GM23338 (cell line): ENCODE results near the gene RPUSD3. TPM values are rescaled to one million over a fixed set of nuclear protein-coding genes. Genes with fewer than 3 reads are reported as not detected.

Experiments
- ATAC-seq: fragments of 200-7000 bp; cut with Tn5 transposase; 3 replicates; pipeline ENCODE4 v1.9.1; 2020
- DNase-seq: peaks from one replicate; pipeline ENCODE4 v3.0.0-alpha.2; 2015; ENCODE audit warnings: low spot score
- H2AFZ ChIP-seq: fragments of 200-600 bp; sonication (generic); 2 replicates; pipeline ENCODE4 v1.8.0; 2016; ENCODE audit warnings: antibody characterized with exemption, mild to moderate bottlenecking, moderate library complexity
- H3F3A ChIP-seq: fragments of 200-600 bp; sonication (generic); replicated peaks from 2 replicates; pipeline ENCODE4 v1.8.0; 2017; ENCODE audit warnings: antibody characterized with exemption, mixed run types, low read depth
- H3K27ac ChIP-seq: fragments of 200-600 bp; sonication (generic); 2 replicates; pipeline ENCODE4 v1.6.1; 2016; ENCODE audit warnings: low read depth
- H3K27me3 ChIP-seq: fragments of 200-600 bp; sonication (generic); 2 replicates; pipeline ENCODE4 v1.8.0; 2016; ENCODE audit warnings: mild to moderate bottlenecking, mixed run types, moderate library complexity; ENCODE audit not compliant: insufficient read depth
- H3K36me3 ChIP-seq: fragments of 200-600 bp; sonication (generic); 2 replicates; pipeline ENCODE4 v1.8.0; 2016; ENCODE audit warnings: mild to moderate bottlenecking; ENCODE audit not compliant: insufficient read depth
- H3K4me1 ChIP-seq: fragments of 200-600 bp; sonication (generic); 2 replicates; pipeline ENCODE4 v1.8.0; 2016; ENCODE audit warnings: mild to moderate bottlenecking, moderate library complexity; ENCODE audit not compliant: insufficient read depth
- H3K4me2 ChIP-seq: fragments of 200-600 bp; sonication (generic); 2 replicates; pipeline ENCODE4 v1.7.1; 2017; ENCODE audit warnings: mixed run types
- H3K4me3 ChIP-seq: fragments of 200-600 bp; sonication (generic); 2 replicates; pipeline ENCODE4 v1.6.1; 2016; ENCODE audit warnings: mixed run types
- H3K79me2 ChIP-seq: fragments of 200-600 bp; sonication (generic); replicated peaks from 2 replicates; pipeline ENCODE4 v1.8.0; 2017; ENCODE audit warnings: mild to moderate bottlenecking; ENCODE audit not compliant: insufficient read depth
- H3K9me2 ChIP-seq: fragments of 200-600 bp; sonication (generic); 2 replicates; pipeline ENCODE4 v1.8.0; 2017; ENCODE audit not compliant: insufficient read depth
- H4K20me1 ChIP-seq: fragments of 200-600 bp; sonication (generic); replicated peaks from 2 replicates; pipeline ENCODE4 v1.8.0; 2017; ENCODE audit warnings: mild to moderate bottlenecking; ENCODE audit not compliant: insufficient read depth
- H3K27ac Mint-ChIP-seq: 2 replicates; pipeline ENCODE4 v1.8.0; 2020; ENCODE audit warnings: inconsistent platforms, mild to moderate bottlenecking, moderate library complexity, mixed read lengths
- H3K27me3 Mint-ChIP-seq: 3 replicates; pipeline ENCODE4 v1.8.0; 2022; ENCODE audit warnings: low read depth, mild to moderate bottlenecking, moderate library complexity, mixed read lengths, inconsistent platforms; ENCODE audit not compliant: insufficient read depth, poor library complexity
- H3K36me3 Mint-ChIP-seq: 3 replicates; pipeline ENCODE4 v1.8.0; 2021; ENCODE audit warnings: low read depth, mild to moderate bottlenecking, inconsistent platforms, moderate library complexity, mixed read lengths
- H3K4me1 Mint-ChIP-seq: 3 replicates; pipeline ENCODE4 v1.8.0; 2020; ENCODE audit warnings: mild to moderate bottlenecking, inconsistent platforms, mixed read lengths
- H3K4me3 Mint-ChIP-seq: 3 replicates; pipeline ENCODE4 v1.8.0; 2021; ENCODE audit warnings: moderate library complexity, mild to moderate bottlenecking, inconsistent platforms, mixed read lengths
- H3K9me3 Mint-ChIP-seq: 3 replicates; pipeline ENCODE4 v1.8.0; 2020; ENCODE audit warnings: moderate library complexity, mild to moderate bottlenecking, inconsistent platforms, mixed read lengths
- CTCF ChIP-seq, 2 experiments: fragments of 200-600 bp in 1 of 2; sonication (generic) in 1 of 2; conservative IDR thresholded peaks; 2 replicates each; pipeline versions ENCODE4 v1.5.1 to v1.6.1; 2016 to 2017; ENCODE audit warnings: antibody characterized with exemption in 2 of 2, low read depth in 2 of 2, mild to moderate bottlenecking in 2 of 2, moderate library complexity in 1 of 2
- ETS1 ChIP-seq: IDR thresholded peaks from 2 replicates; pipeline ENCODE4 v1.6.1; 2016; ENCODE audit warnings: antibody characterized with exemption
- EZH2 ChIP-seq: fragments of 200-600 bp; sonication (generic); IDR thresholded peaks from one replicate; pipeline ENCODE4 v1.8.0; 2017; ENCODE audit warnings: antibody characterized with exemption, mild to moderate bottlenecking, low read depth; ENCODE audit not compliant: unreplicated experiment
- JUNB ChIP-seq: IDR thresholded peaks from one replicate; pipeline ENCODE4 v1.6.1; 2016; ENCODE audit warnings: antibody characterized with exemption; ENCODE audit not compliant: unreplicated experiment
- REST ChIP-seq: IDR thresholded peaks from one replicate; pipeline ENCODE4 v1.6.1; 2018; ENCODE audit warnings: antibody characterized with exemption; ENCODE audit not compliant: unreplicated experiment
- STAT1 ChIP-seq: IDR thresholded peaks from one replicate; pipeline ENCODE4 v1.6.1; 2016; ENCODE audit warnings: antibody characterized with exemption; ENCODE audit not compliant: unreplicated experiment
- ZNF331 ChIP-seq: fragments of 250-450 bp; sonication (Bioruptor Pico); IDR thresholded peaks from 2 replicates; pipeline ENCODE4 v1.5.0; 2020; ENCODE audit warnings: low read depth, mild to moderate bottlenecking, moderate library complexity
- ZNF462 ChIP-seq: fragments of 250-450 bp; sonication (Bioruptor Pico); IDR thresholded peaks from 2 replicates; pipeline ENCODE4 v1.5.0; 2020; ENCODE audit warnings: mild to moderate bottlenecking, moderate library complexity
- polyA plus RNA-seq: library from polyadenylated mRNA; unstranded; fragments of >200 nt; fragmentation: Nextera tagmentation; extraction: Ambion mirVana; gene quantifications from 2 replicates; pipeline ENCODE4 v1.2.1, GENCODE V29; 2016
- total RNA-seq: library from RNA; depleted of rRNA; stranded (reverse); fragments of >200 nt; shearing (Covaris generic); gene quantifications from 2 replicates; pipeline ENCODE4 v1.2.3, GENCODE V29; 2014

RPUSD3 gene
- total and polyA plus RNA-seq, 2 experiments from 2014 or later: 64.3 to 73.4 TPM

- TF ChIP-seq STAT1: no peak
- TF ChIP-seq JUNB: no peak
- TF ChIP-seq REST: no peak
- no peak for TF ChIP-seq ETS1
- no peak for TF ChIP-seq EZH2
- no peak for TF ChIP-seq CTCF (conservative IDR thresholded peaks at IDR 0.05; ENCODE audit: low read depth in 2 of 2)
- TF ChIP-seq ZNF331: no peak
- no peak for TF ChIP-seq ZNF462
- peak overlapping the region; percentile 77 for H3K4me3 Mint-ChIP-seq
- peaks cover 13% of the 10 kb centered on the region for H3K27me3 Mint-ChIP-seq
- H3K79me2 ChIP-seq: no peaks in the 10 kb centered on the region
- H3K4me2 ChIP-seq: peak overlapping the region; percentile 96
- H3K36me3 ChIP-seq: no peaks in the 10 kb centered on the region
- H3K27me3 ChIP-seq: peaks cover 17% of the 10 kb centered on the region
- DNase-seq: peak; percentile 72
- no peaks in the 10 kb centered on the region; the same call in 2 of the 3 replicates for H3K9me3 Mint-ChIP-seq
- peaks cover 16% of the 10 kb centered on the region for H3K36me3 Mint-ChIP-seq
- no peaks in the 10 kb centered on the region for H3K9me2 ChIP-seq
- H3F3A ChIP-seq: peaks cover 24% of the 10 kb centered on the region
- H3K27ac Mint-ChIP-seq: no peak overlapping the region
- H2AFZ ChIP-seq: peak overlapping the region; percentile 97
- ATAC-seq: peak; percentile 58
- H3K27ac ChIP-seq: no peak overlapping the region
- peaks cover 22% of the 10 kb centered on the region for H3K4me1 Mint-ChIP-seq
- peak overlapping the region; percentile 83 for H3K4me3 ChIP-seq
- H4K20me1 ChIP-seq: peaks cover 15% of the 10 kb centered on the region; the same call in 1 of the 2 replicates
- H3K4me1 ChIP-seq: peaks cover 7% of the 10 kb centered on the region; the same call in 1 of the 2 replicates
These were observed 33.4 kb downstream of the RPUSD3 start for GRCh38 chr3:9810433-9810770.
